Mucosa of rectum (tissue), 2 donors: Measurements from ENCODE around the gene ICAM3.
A peak's percentile ranks its signal among the peaks of the same experiment; 100 is the strongest.

ENCODE experiments used
- H3K27ac ChIP-seq, 2 donors: one replicate each; pipeline ENCODE4 v1.7.0; 2013; ENCODE audit warnings: inconsistent platforms in 2 of 2, low read depth in 2 of 2, low read length in 2 of 2
- H3K27me3 ChIP-seq, 2 donors: one replicate each; pipeline ENCODE4 v1.7.0; 2013; ENCODE audit warnings: low read length in 2 of 2; ENCODE audit not compliant: control insufficient read depth in 2 of 2, insufficient read depth in 2 of 2
- H3K36me3 ChIP-seq, 2 donors: one replicate each; pipeline ENCODE4 v1.7.0; 2013; ENCODE audit warnings: low read length in 2 of 2; ENCODE audit not compliant: control insufficient read depth in 2 of 2, insufficient read depth in 2 of 2
- H3K4me1 ChIP-seq, 2 donors: one replicate each; pipeline ENCODE4 v1.7.0; 2013; ENCODE audit warnings: low read length in 2 of 2, mild to moderate bottlenecking in 1 of 2; ENCODE audit not compliant: control insufficient read depth in 2 of 2, insufficient read depth in 2 of 2
- H3K4me3 ChIP-seq, 2 donors: one replicate each; pipeline ENCODE4 v1.7.0; 2013; ENCODE audit warnings: low read length in 2 of 2
- H3K9ac ChIP-seq, 2 donors: one replicate each; pipeline ENCODE4 v1.7.0; 2013; ENCODE audit warnings: low read length in 2 of 2, low read depth in 1 of 2, mild to moderate bottlenecking in 1 of 2
- H3K9me3 ChIP-seq, 2 donors: one replicate each; pipeline ENCODE4 v1.7.0; 2013; ENCODE audit warnings: low read length in 2 of 2; ENCODE audit not compliant: control insufficient read depth in 2 of 2
- donor health status: healthy.
- donor health status: Normal muscosa, but diverticular disease.

The ICAM3 gene

GRCh38 chr19:10292206-10292788 lies 47.1 kb downstream of the ICAM3 start:
- Histone ChIP-seq H3K9ac (peak overlapping the region in 1 of 2 donors; percentile 18), H3K36me3 (no peaks in the 10 kb centered on the region), H3K4me1 (peaks cover 42 to 51% of the 10 kb centered on the region in 2 donors), H3K4me3 (peak overlapping the region; percentile 51 to 65), H3K9me3 (no peaks in the 10 kb centered on the region), H3K27me3 (peaks cover 71 to 73% of the 10 kb centered on the region in 2 donors), H3K27ac (no peak overlapping the region)

DNA sequence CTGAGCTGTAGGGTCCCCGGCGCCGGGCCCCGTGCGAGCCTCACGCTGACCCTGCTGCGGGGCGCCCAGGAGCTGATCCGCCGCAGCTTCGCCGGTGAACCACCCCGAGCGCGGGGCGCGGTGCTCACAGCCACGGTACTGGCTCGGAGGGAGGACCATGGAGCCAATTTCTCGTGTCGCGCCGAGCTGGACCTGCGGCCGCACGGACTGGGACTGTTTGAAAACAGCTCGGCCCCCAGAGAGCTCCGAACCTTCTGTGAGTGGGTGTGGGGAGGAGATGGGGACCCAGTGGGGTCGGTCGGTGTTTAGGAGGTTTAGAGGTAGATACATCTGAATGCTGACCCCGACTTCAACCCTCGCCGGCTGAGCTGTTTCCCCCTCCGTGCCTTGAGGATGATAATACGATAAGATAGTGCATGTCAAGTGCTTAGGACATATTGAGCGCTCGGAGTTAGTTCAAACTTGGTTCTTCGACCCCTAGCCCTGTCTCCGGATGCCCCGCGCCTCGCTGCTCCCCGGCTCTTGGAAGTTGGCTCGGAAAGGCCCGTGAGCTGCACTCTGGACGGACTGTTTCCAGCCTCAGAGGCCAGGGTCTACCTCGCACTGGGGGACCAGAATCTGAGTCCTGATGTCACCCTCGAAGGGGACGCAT lies 47.7 kb downstream of the ICAM3 start:
- no peaks in the 10 kb centered on the region for H3K36me3 ChIP-seq
- peaks cover 45 to 52% of the 10 kb centered on the region in 2 donors for H3K4me1 ChIP-seq
- peak overlapping the region in 1 of 2 donors; percentile 18 for H3K9ac ChIP-seq
- H3K27me3 ChIP-seq = peaks cover 71 to 73% of the 10 kb centered on the region in 2 donors
- H3K4me3 ChIP-seq = peak overlapping the region; percentile 51 to 65
- no peak overlapping the region for H3K27ac ChIP-seq
- no peaks in the 10 kb centered on the region for H3K9me3 ChIP-seq

GRCh38 chr19:10290876-10291553 lies 48.4 kb downstream of the ICAM3 start:
- Histone ChIP-seq H3K4me3 (peak overlapping the region; percentile 51 to 65), H3K36me3 (peaks cover 0 to under 1% of the 10 kb centered on the region in 2 donors), H3K9ac (peak overlapping the region in 1 of 2 donors; percentile 11), H3K9me3 (no peaks in the 10 kb centered on the region), H3K4me1 (peaks cover 43 to 53% of the 10 kb centered on the region in 2 donors), H3K27ac (no peak overlapping the region), H3K27me3 (peaks cover 67 to 73% of the 10 kb centered on the region in 2 donors)

DNA sequence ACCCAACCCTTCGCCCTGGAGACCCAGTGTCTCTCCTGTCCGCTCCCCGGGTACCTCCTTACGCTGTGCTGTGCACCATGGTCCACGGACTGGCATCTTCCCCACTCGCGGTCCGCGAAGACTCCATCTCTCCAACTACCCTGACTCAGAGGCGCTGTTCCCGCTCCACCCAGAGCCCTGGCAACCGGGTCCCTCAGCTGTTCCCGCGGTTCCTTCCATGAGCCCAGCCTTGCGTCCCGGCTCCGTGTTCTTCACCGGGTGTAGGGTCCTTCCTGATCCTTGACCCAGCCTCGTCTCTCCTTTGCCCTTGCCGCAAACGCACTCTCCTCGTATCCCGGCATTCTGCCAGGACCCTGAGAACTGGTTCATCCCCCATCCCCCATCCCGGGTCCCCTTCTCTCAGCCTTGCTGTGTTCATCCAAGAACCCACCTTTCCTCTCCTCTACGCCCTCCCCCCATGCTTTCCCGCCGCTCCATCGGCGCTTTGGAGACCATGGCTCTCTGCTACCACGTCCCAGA lies 49.0 kb downstream of the ICAM3 start:
- no peak overlapping the region for H3K9ac ChIP-seq
- peaks cover 62 to 73% of the 10 kb centered on the region in 2 donors for H3K27me3 ChIP-seq
- H3K27ac ChIP-seq = no peak overlapping the region
- H3K9me3 ChIP-seq = no peaks in the 10 kb centered on the region
- peaks cover 41 to 50% of the 10 kb centered on the region in 2 donors for H3K4me1 ChIP-seq
- H3K36me3 ChIP-seq = peaks cover 0 to 7% of the 10 kb centered on the region in 2 donors
- H3K4me3 ChIP-seq = peak overlapping the region in 1 of 2 donors; percentile 65

- peak within 1 kb of the TSS; percentile 38 to 65 for H3K4me3 ChIP-seq
- H3K36me3 ChIP-seq = peaks cover 0 to 12% of the 10 kb centered on the region in 2 donors
- H3K27ac ChIP-seq = no peak within 1 kb of the TSS
- no peaks in the 10 kb centered on the region for H3K9me3 ChIP-seq
- peak within 1 kb of the TSS in 1 of 2 donors; percentile 11 for H3K9ac ChIP-seq
- peaks cover 59 to 71% of the 10 kb centered on the region in 2 donors for H3K27me3 ChIP-seq
- H3K4me1 ChIP-seq = peaks cover 41 to 44% of the 10 kb centered on the region in 2 donors
These were observed 49.5 kb downstream of the ICAM3 start, which contains the start of gene ICAM5 for GRCh38 chr19:10289836-10290356. Gene ICAM5, plus strand, starts transcription at chr19:10289952. Its CDS starts 92 bp downstream, at chr19:10290044.

DNA sequence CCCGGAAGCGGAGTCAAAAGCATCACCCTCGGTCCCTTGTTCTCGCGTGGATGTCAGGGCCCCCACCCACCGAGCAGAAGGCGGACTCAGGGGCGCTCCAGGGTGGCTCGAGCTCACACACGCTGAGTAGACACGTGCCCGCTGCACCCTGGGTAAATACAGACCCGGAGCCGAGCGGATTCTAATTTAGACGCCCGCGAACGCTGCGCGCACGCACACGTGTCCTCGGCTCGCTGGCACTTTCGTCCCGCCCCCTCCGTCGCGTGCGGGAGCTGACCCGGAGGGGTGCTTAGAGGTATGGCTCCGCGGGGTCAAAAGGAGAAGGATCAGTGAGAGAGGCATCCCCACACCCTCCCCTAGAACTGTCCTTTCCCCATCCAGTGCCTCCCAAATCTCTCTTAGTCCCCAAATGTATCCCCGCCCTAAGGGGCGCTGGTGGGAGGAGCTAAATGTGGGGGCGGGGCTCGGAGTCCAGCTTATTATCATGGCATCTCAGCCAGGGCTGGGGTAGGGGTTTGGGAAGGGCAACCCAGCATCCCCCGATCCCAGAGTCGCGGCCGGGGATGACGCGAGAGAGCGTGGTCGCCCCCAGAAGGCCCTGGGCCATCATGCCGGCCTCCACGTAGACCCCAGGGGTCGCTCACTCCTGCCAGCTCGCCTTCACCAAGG lies 50.1 kb downstream of the ICAM3 start:
- Histone ChIP-seq H3K9me3 (no peaks in the 10 kb centered on the region), H3K27ac (no peak overlapping the region), H3K27me3 (peaks cover 54 to 65% of the 10 kb centered on the region in 2 donors), H3K36me3 (peaks cover 0 to 14% of the 10 kb centered on the region in 2 donors), H3K4me3 (peak overlapping the region; percentile 38 to 62), H3K9ac (peak overlapping the region in 1 of 2 donors; percentile 10), H3K4me1 (peaks cover 41 to 44% of the 10 kb centered on the region in 2 donors)

GRCh38 chr19:10288662-10289166 lies 50.7 kb downstream of the ICAM3 start:
- Histone ChIP-seq H3K4me3 (peak overlapping the region; percentile 38 to 62), H3K27me3 (peaks cover 50 to 59% of the 10 kb centered on the region in 2 donors), H3K4me1 (peaks cover 41 to 44% of the 10 kb centered on the region in 2 donors), H3K27ac (no peak overlapping the region), H3K9me3 (no peaks in the 10 kb centered on the region), H3K36me3 (peaks cover 0 to 16% of the 10 kb centered on the region in 2 donors), H3K9ac (peak overlapping the region in 1 of 2 donors; percentile 10)

DNA sequence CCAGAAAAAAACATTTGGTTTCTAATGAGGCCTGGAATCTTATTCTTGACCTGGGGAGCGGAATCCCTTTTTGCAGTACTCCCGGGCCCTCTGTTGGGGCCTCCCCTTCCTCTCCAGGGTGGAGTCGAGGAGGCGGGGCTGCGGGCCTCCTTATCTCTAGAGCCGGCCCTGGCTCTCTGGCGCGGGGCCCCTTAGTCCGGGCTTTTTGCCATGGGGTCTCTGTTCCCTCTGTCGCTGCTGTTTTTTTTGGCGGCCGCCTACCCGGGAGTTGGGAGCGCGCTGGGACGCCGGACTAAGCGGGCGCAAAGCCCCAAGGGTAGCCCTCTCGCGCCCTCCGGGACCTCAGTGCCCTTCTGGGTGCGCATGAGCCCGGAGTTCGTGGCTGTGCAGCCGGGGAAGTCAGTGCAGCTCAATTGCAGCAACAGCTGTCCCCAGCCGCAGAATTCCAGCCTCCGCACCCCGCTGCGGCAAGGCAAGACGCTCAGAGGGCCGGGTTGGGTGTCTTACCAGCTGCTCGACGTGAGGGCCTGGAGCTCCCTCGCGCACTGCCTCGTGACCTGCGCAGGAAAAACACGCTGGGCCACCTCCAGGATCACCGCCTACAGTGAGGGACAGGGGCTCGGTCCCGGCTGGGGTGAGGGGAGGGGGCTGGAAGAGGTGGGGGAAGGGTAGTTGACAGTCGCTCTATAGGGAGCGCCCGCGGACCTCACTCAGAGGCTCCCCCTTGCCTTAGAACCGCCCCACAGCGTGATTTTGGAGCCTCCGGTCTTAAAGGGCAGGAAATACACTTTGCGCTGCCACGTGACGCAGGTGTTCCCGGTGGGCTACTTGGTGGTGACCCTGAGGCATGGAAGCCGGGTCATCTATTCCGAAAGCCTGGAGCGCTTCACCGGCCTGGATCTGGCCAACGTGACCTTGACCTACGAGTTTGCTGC lies 52.4 kb downstream of the ICAM3 start, which contains the start of gene ICAM4:
ICAM4 (plus strand) TSS at position 153 of the 935 bp plus-strand sequence; CDS start at position 211, 58 bp downstream.
- H3K4me3 ChIP-seq = peak within 1 kb of the TSS; percentile 31 to 37
- H3K27ac ChIP-seq = peak within 1 kb of the TSS in 1 of 2 donors; percentile 48
- no peak within 1 kb of the TSS for H3K9ac ChIP-seq
- peaks cover 36 to 39% of the 10 kb centered on the region in 2 donors for H3K4me1 ChIP-seq
- H3K27me3 ChIP-seq = peaks cover 35 to 42% of the 10 kb centered on the region in 2 donors
- no peaks in the 10 kb centered on the region for H3K9me3 ChIP-seq
- H3K36me3 ChIP-seq = peaks cover 0 to 16% of the 10 kb centered on the region in 2 donors
